ENCODE measurements around the gene CCR7. TPM values are rescaled to one million over a fixed set of nuclear protein-coding genes. Genes with fewer than 3 reads are reported as not detected.
"Not testable (repeated sequence)": the region's sequence is repeated elsewhere in the genome, so short reads cannot be mapped to it uniquely, and the experiment has no call there.

The CCR7 gene
- total RNA-seq, 6 experiments from 2014 or later: 0.12 to 0.58 (median 0.28) TPM; not detected in 2

GRCh38 chr17:40590742-40591141 is 25.5 kb upstream of the CCR7 start:
- TF ChIP-seq CTCF (IDR thresholded peaks at IDR 0.05): no peak
- TF ChIP-seq POLR2A (IDR thresholded peaks at IDR 0.05): no peak
- peaks cover 0 to 6% (median 1%) of the 10 kb centered on the region in 4 donors for H3K4me1 ChIP-seq
- ATAC-seq (no peak), DNase-seq (no peak)
- no peak overlapping the region for H3K27ac ChIP-seq
- intact Hi-C loops (cut with DNase I): no loop called here
- H3K9me3 ChIP-seq: no peaks in the 10 kb centered on the region
- H3K27me3 ChIP-seq: no peaks in the 10 kb centered on the region
- WGBS (ENCODE audit: insufficient coverage, low coverage, low lambda C conversion rate, missing lambda C conversion rate): 88% methylated on average over 3 of the region's 3 CpGs
- no peak overlapping the region for H3K4me3 ChIP-seq
- H3K36me3 ChIP-seq: no peaks in the 10 kb centered on the region

- DNase-seq (no peak), ATAC-seq (no peak)
- no peaks in the 10 kb centered on the region for H3K9me3 ChIP-seq
- no peak overlapping the region for H3K4me3 ChIP-seq
- H3K27ac ChIP-seq: no peak overlapping the region
- no peaks in the 10 kb centered on the region for H3K36me3 ChIP-seq
- intact Hi-C loops (cut with DNase I): no loop called here
- H3K4me1 ChIP-seq: no peaks in the 10 kb centered on the region
- no peak for TF ChIP-seq CTCF (IDR thresholded peaks at IDR 0.05)
- no peak for TF ChIP-seq POLR2A (IDR thresholded peaks at IDR 0.05)
- 67% methylated on average over 1 of the region's 2 CpGs for WGBS (ENCODE audit: insufficient coverage, low coverage, low lambda C conversion rate, missing lambda C conversion rate)
- H3K27me3 ChIP-seq: no peaks in the 10 kb centered on the region
Observed at GRCh38 chr17:40588552-40588951, 23.3 kb upstream of the CCR7 start.

- DNase-seq; H3K4me3 ChIP-seq; H3K4me1 ChIP-seq; H3K27ac ChIP-seq; intact Hi-C loops (cut with DNase I); H3K36me3 ChIP-seq; ATAC-seq; H3K27me3 ChIP-seq; H3K9me3 ChIP-seq: not testable (repeated sequence)
- 76% methylated on average over 3 of the region's 3 CpGs for WGBS (ENCODE audit: insufficient coverage, low coverage, low lambda C conversion rate, missing lambda C conversion rate)
Observed at GRCh38 chr17:40586264-40586663, 21.0 kb upstream of the CCR7 start.

GRCh38 chr17:40584950-40585349 is 19.7 kb upstream of the CCR7 start:
- intact Hi-C loops (cut with DNase I); H3K36me3 ChIP-seq; H3K27me3 ChIP-seq; H3K27ac ChIP-seq; H3K4me1 ChIP-seq; ATAC-seq; H3K9me3 ChIP-seq; H3K4me3 ChIP-seq; DNase-seq: not testable (repeated sequence)
- WGBS (ENCODE audit: insufficient coverage, low coverage, low lambda C conversion rate, missing lambda C conversion rate): 72% methylated on average over 2 of the region's 2 CpGs

GRCh38 chr17:40582328-40582901 is 17.1 kb upstream of the CCR7 start:
- Histone ChIP-seq H3K27ac (no peak overlapping the region), H3K9me3 (no peaks in the 10 kb centered on the region), H3K4me1 (no peaks in the 10 kb centered on the region), H3K27me3 (no peaks in the 10 kb centered on the region), H3K4me3 (no peak overlapping the region), H3K36me3 (no peaks in the 10 kb centered on the region)
- intact Hi-C loops (cut with DNase I): no loop called here
- DNase-seq (peak in 1 of 3 donors; percentile 60), ATAC-seq (peak; percentile 65 to 74 (median 72))
- 43% methylated on average over 11 of the region's 11 CpGs for WGBS (ENCODE audit: insufficient coverage, low coverage, low lambda C conversion rate, missing lambda C conversion rate)
- TF ChIP-seq POLR2A (IDR thresholded peaks at IDR 0.05) (no peak), CTCF (IDR thresholded peaks at IDR 0.05) (no peak)

- intact Hi-C loops (cut with DNase I): no loop called here
- TF ChIP-seq CTCF (IDR thresholded peaks at IDR 0.05): no peak
- TF ChIP-seq POLR2A (IDR thresholded peaks at IDR 0.05): no peak
- ATAC-seq (no peak), DNase-seq (no peak)
- H3K4me1 ChIP-seq: no peaks in the 10 kb centered on the region
- no peak overlapping the region for H3K4me3 ChIP-seq
- no peak overlapping the region for H3K27ac ChIP-seq
- no peaks in the 10 kb centered on the region for H3K9me3 ChIP-seq
- H3K27me3 ChIP-seq: no peaks in the 10 kb centered on the region
- H3K36me3 ChIP-seq: no peaks in the 10 kb centered on the region
Observed at GRCh38 chr17:40580140-40580539, 14.9 kb upstream of the CCR7 start.
